NCI-H187 (cell line): ENCODE results near the gene CBX8.

Experiments used
- DNase-seq, 2 experiments: peaks; one replicate each; lab custom pipeline; 2025; lab: John Stamatoyannopoulos, UW

The CBX8 gene

DNA sequence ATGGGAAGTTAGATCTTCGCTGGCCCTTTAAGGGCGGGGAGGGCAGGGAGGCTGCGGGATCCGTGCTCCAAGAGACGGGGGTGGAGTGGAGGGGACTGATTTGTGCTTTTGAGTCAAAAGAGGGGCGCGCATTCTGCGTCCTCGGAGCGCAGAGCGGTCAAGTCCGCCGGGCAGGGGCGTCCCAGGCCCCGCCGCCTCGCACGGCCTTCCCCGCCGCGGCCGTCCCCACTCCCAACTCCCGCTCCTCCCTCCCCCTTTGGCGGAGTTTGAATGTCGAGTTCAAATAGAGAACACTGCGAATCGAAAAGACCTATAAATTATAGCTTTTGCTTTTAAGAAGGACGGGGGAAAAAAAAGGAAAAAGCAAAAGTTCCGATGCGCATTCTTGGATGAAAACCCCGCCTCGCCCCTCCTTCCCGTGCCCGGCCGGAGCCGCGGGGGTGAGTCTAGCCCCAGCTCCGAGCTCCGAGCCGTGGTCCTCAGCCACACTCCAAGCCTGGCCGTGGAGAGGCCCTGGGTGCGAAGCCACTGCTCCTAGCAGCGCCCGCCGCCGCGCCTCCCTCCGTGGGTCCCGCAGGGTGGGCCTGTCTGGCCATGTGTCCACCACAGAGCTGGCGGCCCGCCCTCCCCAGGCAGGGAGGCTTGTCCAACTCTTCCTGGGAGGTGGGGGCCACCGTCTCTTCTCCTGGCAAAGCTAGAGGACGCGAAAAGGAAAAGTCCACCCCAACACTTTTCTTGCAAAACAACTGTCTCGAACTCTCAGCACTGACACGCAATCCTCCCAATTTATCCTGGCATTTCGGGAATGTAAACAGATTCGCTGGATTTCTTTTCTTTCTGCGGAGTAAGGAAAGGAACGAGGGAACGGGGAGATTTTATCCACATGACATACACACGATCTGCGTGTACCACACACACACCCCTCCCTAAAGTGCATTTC is 3.6 kb downstream of the CBX8 start:
- no peak for DNase-seq

DNA sequence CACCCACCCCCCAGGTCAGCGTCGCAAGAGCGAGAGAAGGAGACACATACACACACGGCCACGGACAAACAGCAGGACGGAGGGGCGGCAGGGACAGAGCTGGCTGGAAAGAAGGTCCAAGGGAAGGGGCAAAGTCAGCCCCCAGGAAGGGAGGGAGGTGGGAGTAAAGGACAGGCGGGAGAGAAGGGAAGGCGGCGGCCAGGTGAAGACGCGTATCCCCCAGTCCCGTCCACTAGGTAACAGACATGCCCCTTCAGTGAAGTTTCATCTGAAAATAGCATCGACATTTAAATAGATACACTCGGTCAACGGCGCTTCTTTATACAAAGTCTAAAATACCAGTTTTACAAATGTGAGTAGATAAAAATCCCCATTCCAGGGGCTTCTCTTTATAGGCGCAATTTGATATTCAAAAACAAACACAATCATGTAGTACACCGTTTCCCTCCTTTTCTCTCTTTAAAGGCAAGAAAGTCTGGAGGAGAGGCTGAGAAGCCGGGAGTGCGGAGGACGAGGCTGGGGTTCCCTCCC is 4.5 kb downstream of the CBX8 start:
- no peak for DNase-seq

DNA sequence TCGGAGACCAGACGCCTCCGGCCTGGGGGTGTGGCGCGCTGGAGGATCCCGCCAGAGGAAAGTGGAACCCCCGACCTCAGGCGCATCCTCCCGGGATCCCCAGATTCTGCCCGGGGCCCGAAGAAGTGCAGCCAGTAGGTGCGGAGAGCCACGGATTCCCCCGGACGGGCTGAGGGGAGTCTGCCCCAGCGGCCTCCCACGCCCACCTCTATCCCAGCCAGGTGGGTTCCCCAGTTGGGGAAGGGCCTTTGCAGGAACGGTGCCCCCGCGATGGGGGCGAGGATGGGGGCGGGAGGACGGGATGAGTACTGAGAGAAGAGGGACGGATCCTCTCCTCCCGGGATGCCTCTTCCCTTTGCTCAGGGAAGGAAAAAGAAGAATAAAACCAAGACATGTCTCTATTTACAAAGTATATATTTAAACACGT is 5.1 kb downstream of the CBX8 start:
- no peak for DNase-seq

DNA sequence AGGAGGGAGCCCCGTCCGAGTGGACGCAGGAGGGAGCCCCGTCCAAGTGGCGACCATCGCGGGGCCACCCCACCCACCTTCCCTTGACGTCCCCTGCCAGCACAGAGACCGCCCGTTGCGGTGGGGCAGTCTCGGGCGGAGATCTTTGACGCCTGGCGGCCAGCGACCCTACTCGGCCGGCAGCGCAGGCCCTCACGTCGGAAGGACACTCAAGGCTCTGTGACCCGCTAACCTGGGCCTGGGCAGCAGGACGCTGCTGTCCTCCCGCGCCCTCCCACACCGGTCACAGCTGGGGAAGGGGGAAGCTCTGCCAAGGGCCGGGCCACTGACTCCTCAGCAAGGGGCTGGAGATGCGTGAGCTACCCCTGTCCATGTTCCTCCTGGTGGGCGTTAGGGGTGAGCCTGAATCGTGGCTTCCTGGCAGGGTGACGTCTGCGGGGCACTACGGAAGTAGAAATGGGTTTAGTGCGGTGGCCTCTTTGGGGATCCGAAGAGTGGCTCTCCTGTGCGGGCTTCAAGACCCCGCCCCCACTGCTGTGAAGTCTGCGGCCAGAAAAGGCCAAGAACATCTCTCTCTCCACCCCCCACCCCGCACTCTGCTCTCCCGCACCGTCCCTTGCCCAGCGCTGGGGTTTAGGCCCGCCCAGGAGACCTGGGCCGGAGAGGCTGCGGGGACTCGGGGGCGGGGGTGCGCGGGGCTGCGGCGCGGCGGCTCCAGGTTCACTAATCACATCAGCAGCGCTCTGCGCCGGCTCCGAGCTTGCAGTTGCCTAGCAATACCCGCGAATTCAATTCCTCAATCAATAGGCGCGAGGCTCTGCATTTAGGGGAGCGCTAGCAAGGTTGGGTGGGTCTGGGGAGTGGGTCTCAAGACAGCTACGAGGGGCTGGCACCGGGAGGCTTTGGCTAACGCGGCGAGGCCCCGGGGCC is 5.8 kb downstream of the CBX8 start:
- DNase-seq, result no peak

DNA sequence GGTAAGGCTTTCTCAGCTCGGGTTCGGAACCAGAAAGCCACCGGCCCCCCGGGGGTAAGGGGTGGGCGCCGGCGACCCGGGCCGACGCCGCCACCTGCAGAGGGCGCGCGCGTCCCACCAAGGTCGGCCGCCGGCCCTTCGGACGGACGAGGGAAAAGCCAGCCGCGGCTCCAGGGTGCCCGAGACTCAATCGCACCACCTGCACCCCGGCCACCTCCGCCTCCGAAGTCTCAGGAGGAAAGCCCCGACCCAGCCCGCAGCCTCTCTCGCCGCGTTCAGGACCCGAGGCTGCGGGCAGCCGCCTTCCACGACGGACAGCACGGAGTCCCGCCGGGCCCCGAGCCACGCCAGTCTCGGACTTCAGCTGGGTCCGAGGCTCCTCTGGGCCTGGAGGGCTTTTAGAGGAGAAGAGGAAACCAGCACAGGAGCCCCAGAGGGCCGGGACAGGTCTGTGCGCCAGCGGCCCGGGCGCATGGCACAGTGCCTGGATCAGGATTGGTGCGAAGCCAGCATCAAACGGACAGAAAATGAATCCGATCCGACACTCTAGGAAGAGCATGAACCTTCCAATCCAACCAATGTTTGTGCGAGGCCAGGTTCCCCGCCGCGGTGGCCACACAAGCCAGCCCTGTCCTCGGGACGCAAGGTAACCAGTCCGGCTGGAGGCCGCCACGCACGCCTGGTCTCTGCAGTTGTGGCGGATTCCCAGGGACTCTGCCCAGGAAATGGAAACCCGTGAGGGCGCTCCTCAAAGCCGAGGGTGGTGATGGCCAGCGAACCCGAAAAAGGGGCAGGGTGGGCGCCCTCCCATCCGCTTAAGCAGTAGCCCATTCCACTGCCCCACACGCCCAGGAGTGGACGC is 6.7 kb downstream of the CBX8 start:
- no peak for DNase-seq

DNA sequence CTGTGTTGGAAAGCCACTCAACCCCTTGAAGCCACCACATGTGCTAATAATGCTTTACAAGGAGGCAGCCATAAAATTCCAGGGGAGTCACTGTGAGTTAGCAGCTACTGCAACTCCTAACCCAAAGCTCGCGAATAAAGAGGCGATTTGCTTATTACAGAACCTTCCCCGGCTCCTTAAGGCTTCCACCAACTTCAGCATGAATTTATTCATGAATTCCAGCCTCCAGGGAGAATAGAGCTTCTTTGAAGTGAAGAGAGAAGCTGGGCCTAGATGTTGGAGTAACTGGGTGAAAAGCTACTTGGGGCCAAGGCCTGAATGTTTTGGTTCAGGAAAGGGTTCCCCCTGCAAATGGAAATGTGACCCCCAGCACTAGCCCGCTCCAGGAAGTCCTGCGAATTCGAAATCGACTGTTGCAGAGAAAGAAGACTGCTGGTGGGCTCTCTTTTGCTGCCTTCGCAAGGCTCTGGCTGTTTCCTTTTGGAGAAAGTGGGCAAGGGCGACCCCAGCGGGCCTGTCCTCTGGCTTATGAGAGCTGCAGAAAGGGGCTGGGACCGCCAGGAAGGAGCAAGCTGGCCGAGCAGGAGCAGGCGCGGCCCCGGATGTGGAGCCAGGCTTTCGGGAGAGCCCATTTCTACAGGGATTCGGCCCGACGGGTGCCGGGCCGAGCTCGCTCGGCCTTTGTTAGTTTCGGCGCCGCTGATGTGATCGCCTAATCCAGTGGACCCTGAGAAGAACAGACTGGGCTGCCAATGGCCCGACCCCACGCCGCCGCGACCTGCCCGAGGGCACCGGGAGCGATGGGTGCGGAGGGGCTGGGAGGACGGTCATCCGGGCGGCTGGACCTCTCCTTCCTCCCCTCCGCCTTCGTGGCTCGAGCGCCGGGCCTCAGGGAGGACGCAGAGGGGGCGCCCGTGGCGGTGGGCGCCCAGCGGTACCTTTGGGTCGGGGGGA is 7.6 kb downstream of the CBX8 start:
- DNase-seq, result no peak

DNA sequence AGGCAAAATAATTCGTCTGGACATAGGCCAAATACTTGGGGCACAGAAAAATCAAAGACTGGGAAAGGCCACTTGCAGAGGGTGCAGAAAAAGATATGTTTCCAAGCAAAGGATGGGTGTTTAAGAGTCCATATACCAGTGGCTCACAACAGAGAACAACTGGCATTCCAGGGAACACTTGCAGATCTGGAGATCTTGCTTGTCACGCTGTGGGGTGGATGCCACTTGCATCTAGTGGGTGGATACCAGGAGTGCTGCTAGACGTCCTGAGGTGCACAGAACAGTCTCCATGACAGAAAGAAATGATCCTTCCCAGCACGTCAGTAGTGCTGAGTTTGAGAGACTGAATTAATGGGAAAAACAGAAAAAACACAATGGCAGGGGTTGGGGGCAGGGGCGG is 8.4 kb downstream of the CBX8 start:
- no peak for DNase-seq

DNA sequence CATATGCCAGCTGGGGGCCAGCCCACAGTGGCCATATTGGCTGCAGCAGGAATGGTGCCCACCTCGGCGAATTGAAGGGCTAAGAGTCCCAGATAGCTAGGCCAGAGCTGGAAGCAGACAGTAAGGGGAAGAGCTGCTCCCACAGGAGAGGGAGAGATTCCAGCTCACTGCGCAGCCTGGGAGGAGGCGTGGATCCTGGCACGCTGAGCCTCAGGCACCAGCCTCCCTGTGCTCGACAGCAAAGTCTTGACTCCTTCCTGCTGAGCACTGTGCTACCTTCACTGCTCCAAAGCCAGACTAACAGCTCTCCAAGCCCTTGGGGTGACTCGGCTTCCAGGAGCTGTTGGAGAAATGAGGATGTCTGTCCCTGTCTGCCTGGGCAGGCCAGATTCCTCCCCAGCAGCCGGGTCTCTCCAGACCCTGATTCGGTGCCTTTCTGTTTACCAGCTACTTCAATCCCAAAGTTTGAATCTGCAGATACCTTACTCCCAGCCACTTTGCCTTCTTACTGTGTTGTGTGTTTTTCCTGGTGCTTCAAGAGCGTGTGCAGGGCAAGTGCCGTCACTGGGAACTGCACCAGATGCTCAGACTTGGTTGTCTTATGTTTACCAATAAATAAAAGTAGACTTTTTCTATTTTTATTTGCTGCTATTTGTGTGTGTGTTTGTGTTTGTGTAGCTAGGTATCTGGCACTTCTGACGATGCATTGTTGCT is 9.8 kb downstream of the CBX8 start:
- DNase-seq, result no peak

DNA sequence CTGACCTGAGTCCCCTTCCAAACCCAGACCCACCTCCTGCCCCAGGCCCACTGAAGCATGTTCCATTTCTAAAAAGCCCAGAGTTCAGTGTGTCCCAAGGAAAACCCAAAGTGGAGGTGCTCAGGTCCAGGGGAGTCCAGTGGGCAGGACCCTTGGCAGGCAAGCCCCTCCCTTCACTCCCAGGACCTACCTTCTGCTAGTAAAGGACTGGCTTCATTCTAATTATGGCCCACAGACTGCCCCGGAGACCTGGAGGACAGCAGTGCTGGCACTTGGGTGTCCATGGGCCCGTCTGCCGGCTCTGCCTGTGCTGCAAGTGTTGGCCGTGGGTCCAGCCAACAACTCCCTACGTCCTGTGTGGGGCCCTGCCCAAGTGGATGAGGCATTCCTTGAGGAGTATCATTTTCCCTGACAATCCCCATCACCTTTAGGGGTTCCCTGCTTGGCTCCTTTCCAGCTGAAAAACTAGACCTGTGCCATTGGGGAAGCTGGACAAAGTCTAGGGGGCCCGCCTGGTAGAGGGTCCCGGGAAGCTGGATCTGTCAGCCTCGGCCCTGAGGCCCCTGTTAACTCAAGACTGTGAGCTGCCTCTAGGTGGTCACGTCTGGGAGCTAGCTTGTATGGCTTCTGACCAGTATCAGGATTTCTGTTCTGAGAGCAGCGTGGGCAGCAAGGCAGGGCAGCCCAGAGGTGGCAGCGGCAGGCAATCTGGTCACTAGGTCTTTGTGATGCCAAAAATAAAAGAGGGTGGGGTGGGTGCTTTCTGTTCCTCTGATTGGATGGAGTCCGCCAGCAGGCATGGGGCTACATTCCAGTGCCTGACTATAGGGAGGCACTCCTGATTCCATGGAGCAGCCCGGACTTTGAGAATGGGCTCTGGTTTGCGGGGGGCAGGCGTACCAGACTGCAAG is 10.7 kb downstream of the CBX8 start:
- no peak for DNase-seq

DNA sequence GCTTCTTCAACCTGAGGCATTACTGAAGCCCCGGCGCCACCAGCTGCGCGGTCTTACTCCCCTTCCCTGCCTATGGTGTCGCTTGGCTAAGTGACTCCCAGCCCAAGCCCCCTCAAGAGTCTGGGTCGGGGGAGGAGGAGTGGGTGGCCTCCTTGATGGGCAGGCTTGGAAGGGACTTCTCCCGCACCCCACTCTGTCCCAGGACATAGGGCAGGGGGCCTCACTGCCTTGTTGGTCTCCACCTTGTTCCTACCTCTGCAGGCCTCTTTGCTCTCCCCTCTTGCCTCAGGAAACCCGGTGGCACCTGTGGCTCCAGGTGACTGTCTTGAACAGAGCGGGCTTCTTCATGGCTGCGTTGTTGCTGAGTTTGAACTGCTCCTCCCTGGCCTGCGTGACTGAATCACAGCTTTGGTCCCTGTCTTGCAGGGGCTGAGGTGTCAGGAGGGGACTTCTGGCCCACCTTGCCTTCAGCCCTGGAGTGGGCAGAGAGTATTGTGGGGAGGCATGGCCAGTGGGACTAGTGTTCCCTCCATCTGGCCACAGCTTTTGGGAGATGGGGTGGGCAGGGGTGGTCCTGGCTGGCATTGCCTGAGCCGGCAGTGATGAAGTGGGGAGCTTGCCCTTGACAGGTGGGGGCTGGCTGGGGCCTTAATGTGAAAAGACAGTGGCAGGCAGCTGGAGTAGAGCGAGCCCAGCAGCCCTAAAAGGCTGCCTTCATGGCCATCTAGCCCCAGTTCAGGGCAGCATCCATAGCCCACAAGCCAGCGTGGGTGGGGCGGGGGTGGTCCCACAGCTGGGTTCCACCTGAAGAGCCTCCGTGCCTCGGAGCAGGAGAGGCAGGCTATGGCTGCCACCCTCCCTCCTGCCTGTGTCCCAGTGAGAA is 11.6 kb downstream of the CBX8 start:
- DNase-seq, result no peak

DNA sequence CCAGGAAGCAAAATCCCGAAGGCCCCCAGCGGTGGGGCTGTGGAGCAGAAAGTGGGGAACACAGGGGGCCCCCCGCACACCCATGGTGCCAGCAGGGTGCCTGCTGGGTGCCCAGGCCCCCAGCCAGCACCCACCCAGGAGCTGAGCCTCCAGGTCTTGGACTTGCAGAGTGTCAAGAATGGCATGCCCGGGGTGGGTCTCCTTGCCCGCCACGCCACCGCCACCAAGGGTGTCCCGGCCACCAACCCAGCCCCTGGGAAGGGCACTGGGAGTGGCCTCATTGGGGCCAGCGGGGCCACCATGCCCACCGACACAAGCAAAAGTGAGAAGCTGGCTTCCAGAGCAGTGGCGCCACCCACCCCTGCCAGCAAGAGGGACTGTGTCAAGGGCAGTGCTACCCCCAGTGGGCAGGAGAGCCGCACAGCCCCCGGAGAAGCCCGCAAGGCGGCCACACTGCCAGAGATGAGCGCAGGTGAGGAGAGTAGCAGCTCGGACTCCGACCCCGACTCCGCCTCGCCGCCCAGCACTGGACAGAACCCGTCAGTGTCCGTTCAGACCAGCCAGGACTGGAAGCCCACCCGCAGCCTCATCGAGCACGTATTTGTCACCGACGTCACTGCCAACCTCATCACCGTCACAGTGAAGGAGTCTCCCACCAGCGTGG is 12.4 kb downstream of the CBX8 start:
- no peak for DNase-seq

DNA sequence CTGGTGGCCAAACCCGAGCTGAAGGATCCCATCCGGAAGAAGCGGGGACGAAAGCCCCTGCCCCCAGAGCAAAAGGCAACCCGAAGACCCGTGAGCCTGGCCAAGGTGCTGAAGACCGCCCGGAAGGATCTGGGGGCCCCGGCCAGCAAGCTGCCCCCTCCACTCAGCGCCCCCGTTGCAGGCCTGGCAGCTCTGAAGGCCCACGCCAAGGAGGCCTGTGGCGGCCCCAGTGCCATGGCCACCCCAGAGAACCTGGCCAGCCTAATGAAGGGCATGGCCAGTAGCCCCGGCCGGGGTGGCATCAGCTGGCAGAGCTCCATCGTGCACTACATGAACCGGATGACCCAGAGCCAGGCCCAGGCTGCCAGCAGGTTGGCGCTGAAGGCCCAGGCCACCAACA is 13.0 kb downstream of the CBX8 start:
- no peak for DNase-seq

DNA sequence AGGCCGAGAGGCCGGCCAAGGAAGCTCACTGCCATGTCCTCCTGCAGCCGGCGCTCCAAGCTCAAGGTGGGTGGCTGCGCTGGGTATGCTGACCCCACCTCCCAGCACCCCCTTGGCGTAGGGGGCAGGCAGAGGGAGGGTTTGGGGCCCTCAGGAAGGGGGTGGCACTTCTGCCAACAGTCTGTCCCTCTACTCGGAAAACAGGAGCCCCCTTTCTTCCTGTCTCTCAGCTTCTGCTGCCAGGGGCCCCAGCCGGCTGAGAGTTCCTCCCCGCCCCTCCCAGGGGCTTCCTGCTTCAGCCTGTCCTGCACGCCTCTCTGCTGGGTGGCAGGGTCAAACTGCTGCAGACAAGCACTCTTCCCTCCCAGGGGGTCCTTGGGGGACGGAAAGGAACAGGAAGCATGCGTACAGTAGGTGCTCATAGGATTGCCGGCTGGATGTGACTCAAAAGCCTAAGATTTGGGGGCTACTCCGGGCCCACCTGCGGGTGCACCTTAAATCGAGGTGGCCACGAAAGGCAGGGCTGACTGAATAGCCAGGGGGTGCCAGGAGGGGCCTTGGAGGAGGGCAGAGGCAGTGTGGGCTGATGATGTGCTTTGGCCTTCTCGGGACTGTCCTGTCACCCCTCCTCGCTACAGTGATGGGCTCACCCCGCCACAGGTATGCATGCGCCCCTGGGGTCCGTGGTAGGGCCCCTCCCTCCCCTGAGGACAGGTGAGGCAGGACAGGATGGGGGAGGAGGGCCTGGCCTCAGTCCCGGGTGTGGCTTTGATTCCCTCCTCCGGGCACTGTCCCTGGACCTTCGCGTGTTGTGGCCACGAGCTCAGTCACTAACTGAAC is 14.9 kb downstream of the CBX8 start:
- DNase-seq, result no peak

DNA sequence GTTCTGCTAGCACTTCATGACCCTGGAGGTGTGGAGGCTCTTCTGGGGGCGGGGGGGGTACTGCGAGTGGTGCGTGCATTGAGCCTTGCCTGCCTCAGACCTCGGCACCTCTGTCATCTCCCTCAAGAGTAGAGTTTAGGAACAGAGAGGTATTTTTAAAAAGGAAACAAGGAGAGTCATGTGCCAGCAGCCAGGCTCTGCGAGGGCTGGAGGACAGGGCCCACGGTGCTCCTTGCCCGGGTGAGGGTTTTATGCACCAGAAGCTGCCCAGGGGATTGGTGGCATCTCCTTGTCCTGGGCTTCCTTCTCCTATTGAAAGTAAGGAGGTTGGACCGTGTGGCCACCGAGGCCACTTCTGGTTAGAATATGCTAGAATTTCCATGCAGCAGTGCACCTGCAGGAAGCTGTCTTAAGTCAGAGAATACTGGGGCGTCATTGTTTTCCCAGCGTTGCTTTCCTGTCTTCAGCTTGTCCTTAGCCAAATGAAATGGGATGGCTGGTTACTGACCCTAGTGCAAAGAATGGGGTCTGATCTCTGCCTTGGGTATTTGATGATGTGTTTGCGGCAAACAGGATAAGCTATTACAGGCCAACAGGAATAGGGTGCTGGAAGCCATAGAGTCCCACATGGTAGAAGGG is 15.7 kb downstream of the CBX8 start:
- no peak for DNase-seq

DNA sequence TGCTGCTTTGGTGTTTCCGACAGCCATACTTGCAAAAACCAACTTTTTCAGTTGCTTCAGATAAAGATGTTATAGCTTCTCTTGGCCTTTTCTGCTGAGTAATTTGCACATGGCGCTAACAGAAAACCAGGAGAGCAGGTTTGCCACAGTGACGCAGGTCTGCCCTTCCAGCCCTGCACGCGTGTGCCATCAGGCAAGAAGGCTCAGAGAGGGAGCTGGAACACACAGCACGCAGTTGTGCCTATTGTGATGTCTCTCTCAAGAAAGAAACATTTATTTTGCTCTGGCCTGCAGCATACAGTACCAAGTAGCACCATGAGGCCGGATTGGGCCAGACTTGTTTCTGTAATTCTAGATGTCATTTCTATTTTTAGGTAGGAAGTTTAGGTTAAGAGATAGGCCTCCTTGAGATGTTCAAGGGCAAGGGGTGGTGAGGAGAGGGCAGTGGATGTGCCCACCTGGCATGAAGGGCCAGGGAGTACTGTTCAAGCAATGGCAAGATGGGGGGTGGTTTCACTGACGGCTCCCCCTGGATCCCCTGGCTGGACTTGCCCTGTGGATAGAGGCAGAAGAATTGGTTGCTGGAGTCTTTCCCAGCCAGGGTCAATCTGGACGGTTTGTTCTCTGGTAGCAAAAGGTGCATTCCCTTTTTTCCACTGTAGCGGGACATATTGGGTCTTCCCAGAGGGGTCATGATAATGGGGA is 17.1 kb downstream of the CBX8 start:
- DNase-seq, result no peak
